ENCODE measurements around the gene PNMA8C.

DNA sequence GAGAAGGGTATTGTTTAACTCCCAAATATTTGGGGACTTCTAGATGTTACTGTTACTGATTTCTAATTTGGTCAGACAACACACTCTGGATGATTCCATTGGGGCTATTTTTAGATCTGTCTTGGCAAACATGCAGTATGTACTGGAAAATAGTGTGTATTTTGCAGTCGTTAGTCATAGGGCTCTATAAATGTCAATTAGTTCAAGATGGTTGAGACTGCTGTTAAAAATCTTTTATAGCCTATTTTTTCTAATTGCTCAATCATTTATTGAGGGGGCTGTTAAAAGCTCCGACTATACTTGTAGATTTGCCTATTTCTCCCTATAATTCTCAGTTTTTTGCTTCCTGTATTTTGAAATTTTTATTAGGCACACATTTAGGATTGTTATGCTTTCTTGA lies 50.5 kb downstream of the PNMA8C start:
- TF ChIP-seq EP300 (IDR thresholded peaks at IDR 0.05) (peak in 1 of 2 donors; percentile 47), POLR2A (IDR thresholded peaks at IDR 0.05) (no peak)
